ENCODE results near the gene CADPS. TPM values are rescaled to one million over a fixed set of nuclear protein-coding genes. Genes with fewer than 3 reads are reported as not detected.

CADPS gene
- total RNA-seq, 1 experiment from 2014 or later, result not detected

GRCh38 chr3:62793946-62794345 lies 81.3 kb downstream of the CADPS start:
- no peak for TF ChIP-seq CTCF (IDR thresholded peaks at IDR 0.05)
- no peak for TF ChIP-seq SIN3A (IDR thresholded peaks at IDR 0.05; ENCODE audit: borderline replicate concordance, insufficient read depth, low read depth, low read length)
- no peak for TF ChIP-seq REST (IDR thresholded peaks at IDR 0.05; ENCODE audit: insufficient read depth in 1 of 2, low read depth in 2 of 2, low read length in 1 of 2)
- TF ChIP-seq TCF7L2 (IDR thresholded peaks at IDR 0.05; ENCODE audit: low read depth, low read length), result no peak
- no peak for TF ChIP-seq POLR2AphosphoS5 (IDR thresholded peaks at IDR 0.05; ENCODE audit: low read depth, low read length)
- Histone ChIP-seq H3K27me3 (ENCODE audit: control insufficient read depth, insufficient read depth, low read length) (no peaks in the 10 kb centered on the region), H3K27ac (ENCODE audit: low read length) (no peak overlapping the region), H3K4me1 (ENCODE audit: control insufficient read depth, insufficient read depth, low read length) (no peaks in the 10 kb centered on the region), H3K4me3 (ENCODE audit: low read depth in 2 of 2, low read length in 2 of 2) (no peak overlapping the region), H3K9me3 (ENCODE audit: control insufficient read depth, insufficient read depth, low read depth, low read length) (no peaks in the 10 kb centered on the region), H3K36me3 (ENCODE audit: control insufficient read depth, insufficient read depth, low read length) (no peaks in the 10 kb centered on the region)
- intact Hi-C loops (cut with micrococcal nuclease; ENCODE audit: unreplicated experiment), result no loop called here
- ChIA-PET POLR2A (no interaction called here), CTCF (no interaction called here)
- DNase-seq (ENCODE audit: low read depth, low spot score), result no peak
- in situ Hi-C loops (cut with HindIII; ENCODE audit: low pct_unique_long_range_greater_than_20kb, low sequenced_read_pairs), result no loop called here
- ATAC-seq, result no peak
- BruUV-seq (replicated peaks), result no TSS peak

GRCh38 chr3:62785384-62785783 lies 89.8 kb downstream of the CADPS start:
- H3K4me1 ChIP-seq (ENCODE audit: control insufficient read depth, insufficient read depth, low read length), result no peaks in the 10 kb centered on the region
- intact Hi-C loops (cut with micrococcal nuclease; ENCODE audit: unreplicated experiment), result no loop called here
- no peak overlapping the region for H3K27ac ChIP-seq (ENCODE audit: low read length)
- no peak for TF ChIP-seq TCF7L2 (IDR thresholded peaks at IDR 0.05; ENCODE audit: low read depth, low read length)
- TF ChIP-seq SIN3A (IDR thresholded peaks at IDR 0.05; ENCODE audit: borderline replicate concordance, insufficient read depth, low read depth, low read length), result no peak
- no peak for TF ChIP-seq CTCF (IDR thresholded peaks at IDR 0.05)
- no peak for TF ChIP-seq REST (IDR thresholded peaks at IDR 0.05; ENCODE audit: insufficient read depth in 1 of 2, low read depth in 2 of 2, low read length in 1 of 2)
- no peak for TF ChIP-seq POLR2AphosphoS5 (IDR thresholded peaks at IDR 0.05; ENCODE audit: low read depth, low read length)
- DNase-seq (ENCODE audit: low read depth, low spot score), result no peak
- CTCF ChIA-PET, result no interaction called here
- H3K4me3 ChIP-seq (ENCODE audit: low read depth in 2 of 2, low read length in 2 of 2), result no peak overlapping the region
- no peaks in the 10 kb centered on the region for H3K36me3 ChIP-seq (ENCODE audit: control insufficient read depth, insufficient read depth, low read length)
- H3K9me3 ChIP-seq (ENCODE audit: control insufficient read depth, insufficient read depth, low read depth, low read length), result no peaks in the 10 kb centered on the region
- no TSS peak for BruUV-seq (replicated peaks)
- POLR2A ChIA-PET, result no interaction called here
- H3K27me3 ChIP-seq (ENCODE audit: control insufficient read depth, insufficient read depth, low read length), result no peaks in the 10 kb centered on the region
- in situ Hi-C loops (cut with HindIII; ENCODE audit: low pct_unique_long_range_greater_than_20kb, low sequenced_read_pairs), result no loop called here
- no peak for ATAC-seq
